HG02610 (cell line): ENCODE data around the gene CEACAM20.
"Not testable (repeated sequence)": the region's sequence is repeated elsewhere in the genome, so short reads cannot be mapped to it uniquely, and the experiment has no call there.

Experiments
- ATAC-seq: cut with Tn5 transposase; IDR thresholded peaks from one replicate; pipeline ENCODE4 v1.9.1; 2021; ENCODE audit warnings: mild to moderate bottlenecking, moderate library complexity; ENCODE audit not compliant: unreplicated experiment

The CEACAM20 gene

DNA sequence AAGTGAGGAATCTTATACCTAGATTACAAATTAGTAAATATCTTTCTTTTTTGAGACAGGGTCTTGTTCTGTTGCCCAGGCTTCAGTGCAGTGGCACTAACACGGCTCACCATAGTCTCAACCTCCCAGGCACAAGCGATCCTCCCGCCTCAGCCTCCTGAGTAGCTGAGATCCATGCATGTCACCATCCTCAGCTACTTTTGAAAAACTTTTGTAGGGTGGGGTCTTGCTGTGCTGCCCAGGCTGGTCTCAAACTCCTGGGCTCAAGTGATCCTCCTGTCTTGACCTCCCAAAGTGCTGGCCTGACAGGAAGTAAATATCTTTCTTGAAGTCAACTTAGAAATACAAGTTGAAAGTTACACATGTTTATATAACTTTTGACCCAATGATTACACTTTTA lies 20.0 kb upstream of the CEACAM20 start:
- no peak for ATAC-seq

GRCh38 chr19:44548736-44549135 lies 19.3 kb upstream of the CEACAM20 start:
- ATAC-seq: no peak

DNA sequence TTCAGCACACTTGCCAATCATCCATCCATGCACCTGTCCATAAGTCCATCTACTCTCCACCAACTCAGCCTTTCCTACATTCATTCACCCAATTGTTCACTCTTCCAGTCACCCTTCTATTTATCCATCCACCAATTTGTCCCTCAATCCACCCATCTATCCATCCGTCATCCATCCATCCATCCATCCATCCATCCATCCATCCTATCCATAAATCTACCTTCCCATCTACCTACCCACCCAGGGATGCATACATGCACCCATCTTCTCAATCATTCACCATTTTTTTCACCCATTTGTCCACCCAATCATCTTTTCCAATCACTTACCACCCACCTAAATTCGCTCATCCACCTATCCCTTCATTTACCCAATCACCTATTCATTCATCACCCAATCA lies 14.6 kb upstream of the CEACAM20 start:
- ATAC-seq: no peak

DNA sequence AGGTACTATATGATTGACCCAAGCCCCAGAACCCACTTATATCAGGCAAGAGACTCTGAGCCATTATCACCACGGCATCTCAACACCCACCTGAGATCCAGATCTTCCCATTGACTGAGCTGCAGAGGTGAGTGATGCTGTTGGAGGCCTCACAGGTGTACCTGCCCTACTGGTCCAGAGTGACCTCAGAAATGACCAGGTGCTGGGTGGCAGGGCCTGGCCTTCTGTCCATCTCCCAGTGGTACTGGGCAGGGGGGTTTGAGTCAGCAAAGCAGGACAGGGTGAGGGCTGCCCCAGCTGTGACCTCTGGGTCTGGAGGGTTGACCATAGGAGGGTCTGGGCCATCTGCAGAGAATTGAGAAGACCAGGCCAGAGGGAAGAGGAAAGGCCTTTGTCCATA lies 13.2 kb upstream of the CEACAM20 start:
- no peak for ATAC-seq

- no peak for ATAC-seq
Measured at GRCh38 chr19:44540736-44541135, 11.3 kb upstream of the CEACAM20 start.

GRCh38 chr19:44539991-44540390 lies 10.5 kb upstream of the CEACAM20 start:
- ATAC-seq: no peak

- no peak for ATAC-seq
Measured at GRCh38 chr19:44539236-44539826, 9.9 kb upstream of the CEACAM20 start.

GRCh38 chr19:44535361-44535760 lies 5.9 kb upstream of the CEACAM20 start:
- ATAC-seq: not testable (repeated sequence)

- ATAC-seq: no peak
Measured at GRCh38 chr19:44532819-44533218, 3.3 kb upstream of the CEACAM20 start.

GRCh38 chr19:44530777-44531176 lies 1.3 kb upstream of the CEACAM20 start:
- no peak for ATAC-seq

DNA sequence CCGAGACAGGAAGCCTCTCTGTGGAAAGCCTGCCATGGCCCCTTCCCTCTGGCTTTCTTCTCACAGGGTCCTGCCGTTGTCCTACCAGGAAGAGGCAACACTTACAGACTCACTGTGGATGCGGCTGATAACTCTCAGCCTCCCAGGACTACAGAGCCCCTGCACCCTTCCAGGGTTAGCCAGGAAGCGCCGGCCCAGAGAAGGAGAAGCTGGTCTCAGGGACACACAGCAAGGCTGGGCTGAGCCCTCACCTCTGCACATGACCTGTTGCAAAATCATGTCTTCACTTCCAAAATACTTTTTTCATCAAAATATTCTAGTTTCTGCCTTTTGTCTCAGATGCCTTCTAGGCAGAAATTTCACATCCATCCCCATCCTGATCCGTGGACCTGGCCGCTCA lies 1.9 kb downstream of the CEACAM20 start:
- ATAC-seq: no peak

DNA sequence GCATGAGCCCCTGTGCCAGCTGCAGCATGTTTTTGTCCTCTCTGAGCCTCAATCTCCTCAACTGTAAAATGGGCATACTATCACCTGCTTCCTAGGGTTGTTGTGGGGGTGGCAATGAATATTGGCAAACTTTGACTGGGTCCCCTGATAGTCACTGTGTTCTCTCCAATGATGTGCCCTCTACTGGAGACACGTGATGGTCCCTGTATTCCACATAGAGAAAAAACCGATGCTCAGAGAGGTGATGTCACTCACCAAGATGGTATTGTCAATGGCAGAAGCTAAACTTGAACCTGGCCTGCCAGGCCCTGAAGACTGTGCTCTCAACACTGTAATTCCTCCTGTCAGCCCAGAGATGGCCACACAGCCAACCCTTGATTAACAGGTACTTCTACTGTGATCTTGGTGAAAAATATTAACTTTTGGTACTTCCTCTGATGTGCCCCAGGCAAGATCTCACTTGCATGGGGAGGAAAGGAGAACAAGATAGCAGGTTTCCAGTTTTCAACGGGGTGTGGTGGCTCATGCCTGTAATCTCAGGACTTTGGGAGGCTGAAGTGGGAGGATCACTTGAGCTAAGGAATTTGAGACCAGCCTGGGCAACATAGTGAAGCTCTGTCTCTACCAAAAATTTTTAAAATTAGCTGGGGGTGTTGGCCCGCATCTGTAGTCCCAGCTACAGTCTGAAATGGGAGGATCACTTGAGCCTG lies 3.6 kb downstream of the CEACAM20 start:
- no peak for ATAC-seq

GRCh38 chr19:44521370-44521769 lies 8.1 kb downstream of the CEACAM20 start:
- no peak for ATAC-seq

DNA sequence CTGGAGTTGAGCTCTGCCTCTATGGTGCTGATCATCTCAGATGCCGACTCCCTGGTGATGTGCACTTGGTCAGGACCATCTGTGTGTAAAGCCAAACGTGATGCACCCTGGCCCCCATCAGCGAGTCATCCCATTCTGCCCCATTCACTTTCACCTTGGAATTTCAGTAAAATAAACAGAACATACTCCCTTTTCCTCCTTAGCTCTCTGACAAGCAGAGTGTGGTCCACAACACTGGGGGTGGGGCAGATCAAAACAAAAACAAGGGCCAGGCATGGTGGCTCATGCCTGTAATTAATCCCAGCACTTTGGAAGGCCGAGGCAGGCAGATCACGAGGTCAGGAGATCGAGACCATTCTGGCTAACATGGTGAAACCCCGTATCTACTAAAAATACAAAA lies 12.3 kb downstream of the CEACAM20 start:
- ATAC-seq: no peak

- no peak for ATAC-seq
Measured at GRCh38 chr19:44515907-44516306, 13.6 kb downstream of the CEACAM20 start.

DNA sequence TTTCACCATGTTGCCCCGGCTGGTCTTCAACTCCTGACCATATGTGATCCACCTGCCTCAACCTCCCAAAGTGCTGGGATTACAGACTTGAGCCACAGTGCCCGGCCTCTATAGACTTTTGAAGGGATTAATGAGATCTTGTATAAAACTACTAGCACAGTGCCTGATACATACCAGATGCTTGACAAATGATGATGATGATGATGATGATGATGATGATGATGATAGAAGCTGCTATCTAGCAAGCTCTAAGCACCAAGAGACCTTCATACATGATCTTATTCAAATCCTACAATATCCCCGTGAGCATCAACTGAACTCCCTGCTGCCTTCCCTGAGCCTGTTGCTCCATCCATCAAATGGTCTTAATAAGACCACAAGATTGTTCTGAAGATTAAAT lies 14.4 kb downstream of the CEACAM20 start:
- no peak for ATAC-seq

DNA sequence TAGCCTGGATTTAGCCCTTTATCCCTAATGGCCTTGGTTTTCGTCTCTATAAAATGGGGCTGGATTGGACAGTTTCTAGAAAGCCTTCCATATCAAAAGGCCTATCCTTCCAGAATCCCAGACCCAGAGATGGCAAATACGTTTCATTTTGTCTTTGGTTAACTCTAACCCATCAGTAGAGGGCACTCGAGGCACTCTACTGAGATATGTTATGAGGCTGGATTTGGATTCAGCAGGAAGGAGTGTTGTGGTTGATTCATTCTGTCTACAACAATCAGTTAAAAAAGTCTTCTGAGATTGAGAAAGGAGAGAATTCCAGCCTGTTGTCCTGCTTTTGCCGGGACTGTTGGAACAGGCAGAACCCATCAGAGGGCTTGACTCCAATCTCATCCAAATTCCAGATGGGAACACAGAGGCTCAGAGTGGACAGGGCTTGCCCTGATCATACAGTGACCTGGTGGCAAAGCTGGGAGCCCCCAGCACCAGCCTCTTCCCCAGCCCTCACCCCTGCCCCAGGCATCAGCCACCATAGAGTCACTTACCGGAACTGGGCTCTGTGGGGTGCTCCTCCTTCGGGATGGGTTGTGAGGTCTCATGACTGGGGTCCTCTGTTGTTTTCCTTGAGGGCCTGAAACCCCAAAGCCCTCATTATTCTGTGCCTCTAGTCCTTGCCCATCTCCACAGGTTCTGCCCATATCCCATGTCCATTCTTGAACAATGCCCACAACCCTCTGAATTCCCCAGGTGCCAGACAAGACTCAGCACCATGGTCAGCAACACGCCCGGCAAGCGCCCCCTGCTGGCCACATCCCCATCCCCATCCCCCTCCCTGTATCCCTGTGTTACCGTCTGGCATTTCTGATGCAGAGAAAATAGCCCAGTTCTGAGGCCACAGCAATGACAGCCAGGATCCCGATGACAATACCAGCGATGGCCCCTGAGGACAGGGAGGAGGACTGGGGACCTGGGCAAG lies 16.9 kb downstream of the CEACAM20 start:
- no peak for ATAC-seq

DNA sequence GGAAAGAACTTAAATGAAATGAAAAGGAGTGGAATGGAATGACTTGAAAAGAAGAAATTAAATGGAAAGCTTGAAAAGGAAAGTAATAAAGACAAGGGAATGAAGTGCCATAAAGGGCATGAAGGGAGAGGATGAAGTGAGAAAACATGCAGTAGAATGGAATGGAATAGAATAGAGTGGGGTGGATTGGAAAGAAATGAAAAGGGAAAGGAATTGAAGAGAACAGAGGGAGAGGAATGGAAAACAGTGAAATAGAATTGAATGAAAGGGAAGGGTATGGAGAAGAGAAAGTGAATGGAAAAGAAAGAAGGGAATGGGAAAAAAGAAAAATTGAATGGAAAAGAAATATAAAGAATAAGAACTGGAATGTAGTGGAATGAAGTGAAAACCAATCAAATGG lies 20.0 kb downstream of the CEACAM20 start:
- no peak for ATAC-seq

DNA sequence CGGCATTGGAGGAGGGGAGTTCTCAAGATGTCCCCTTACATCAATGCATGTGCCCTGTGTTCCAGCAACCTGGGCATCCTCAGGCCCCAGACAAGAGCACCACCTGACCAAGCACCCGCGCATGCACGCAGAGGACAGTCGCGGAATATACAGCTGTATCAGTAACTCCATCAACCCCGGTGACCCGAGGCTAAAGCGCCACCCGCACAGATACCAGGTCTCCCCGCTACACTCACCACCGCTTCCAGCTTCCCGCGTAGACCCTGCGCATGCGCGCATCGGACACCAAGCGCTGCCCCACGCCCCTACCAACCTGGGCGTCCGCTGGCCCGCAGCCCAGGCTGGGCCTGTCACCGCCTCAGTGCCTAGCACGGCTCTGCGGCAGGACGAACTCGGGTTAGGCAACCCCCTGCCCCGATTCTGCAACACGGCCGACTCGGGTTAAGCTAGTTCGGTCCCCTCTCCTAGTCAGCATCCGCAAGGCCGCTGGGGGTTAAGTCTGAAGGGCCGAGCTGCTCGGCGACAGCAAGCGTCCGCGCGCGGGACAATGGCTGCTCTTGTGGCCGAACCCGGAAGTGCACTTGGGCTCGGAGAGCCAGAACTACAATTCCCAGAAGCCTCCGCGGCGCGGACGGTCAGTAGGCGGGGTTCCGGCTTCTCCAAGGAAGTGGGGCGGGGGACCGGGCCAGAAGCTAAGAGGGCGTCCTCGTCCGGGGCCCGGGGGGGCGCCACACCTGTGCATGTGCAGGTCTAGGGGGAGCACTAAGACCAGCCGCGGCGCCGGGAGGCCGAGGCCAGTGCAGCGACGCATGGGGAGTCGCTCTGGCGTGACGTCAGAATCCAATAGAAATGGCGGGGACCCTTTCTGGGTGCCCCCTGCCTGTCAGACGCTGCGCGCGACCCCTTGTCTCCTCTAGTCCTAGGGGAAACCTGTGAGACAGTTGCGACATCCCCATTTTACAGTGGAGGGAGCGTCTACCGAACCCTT lies 29.2 kb downstream of the CEACAM20 start, which contains the start of gene ZNF180:
Gene ZNF180 (minus strand): TSS at position 561 of the 988 bp plus-strand sequence. CDS start 3,188 bp downstream, outside the sequence.
- ATAC-seq: peak; percentile 91

GRCh38 chr19:44499559-44499958 lies 29.9 kb downstream of the CEACAM20 start:
- ATAC-seq: no peak
